ENCODE measurements around the gene GPR61. TPM values are rescaled to one million over a fixed set of nuclear protein-coding genes. Genes with fewer than 3 reads are reported as not detected.

GPR61 gene
- total and polyA plus RNA-seq, 9 of the 15 experiments (the other 6 are each of a cell fraction or from before 2014, with no cell fraction given), result 0.04 to 1.1 (median 0.25) TPM; not detected in 4

GRCh38 chr1:109548321-109549267 is 8.9 kb downstream of the GPR61 start, which contains the start of gene GNAI3 (continued):
- TF ChIP-seq E2F3 (CRISPR knock-in tag; IDR thresholded peaks at IDR 0.05) (no peak), NFE2 (IDR thresholded peaks at IDR 0.05; ENCODE audit: low read depth) (no peak), ATF2 (CRISPR knock-in tag; IDR thresholded peaks at IDR 0.05) (no peak), WHSC1 (IDR thresholded peaks at IDR 0.05; ENCODE audit: low read length) (no peak), BDP1 (IDR thresholded peaks at IDR 0.05; ENCODE audit: insufficient read depth, insufficient read length) (no peak), HMG20B (CRISPR knock-in tag; IDR thresholded peaks at IDR 0.05) (no peak), ZNF146 (CRISPR knock-in tag; IDR thresholded peaks at IDR 0.05; ENCODE audit: unreplicated experiment) (no peak), TAF9B (IDR thresholded peaks at IDR 0.05; ENCODE audit: partially characterized antibody) (peak; percentile 92), HDAC8 (tag; IDR thresholded peaks at IDR 0.05) (no peak), RBFOX2 (IDR thresholded peaks at IDR 0.05; ENCODE audit: low read depth, low read length) (peak; percentile 100), THRAP3 (IDR thresholded peaks at IDR 0.05; ENCODE audit: borderline replicate concordance) (0 out of 2 replicates have a peak, but pooled peaks have one; percentile 35), CTBP1 (IDR thresholded peaks at IDR 0.05; ENCODE audit: borderline replicate concordance) (no peak; the same call in 1 of the 2 replicates), BCL6 (CRISPR knock-in tag; IDR thresholded peaks at IDR 0.05) (no peak), SREBF1 (IDR thresholded peaks at IDR 0.05; ENCODE audit: borderline replicate concordance, low read depth, low read length) (no peak), ESRRB (CRISPR knock-in tag; IDR thresholded peaks at IDR 0.05; ENCODE audit: borderline replicate concordance) (no peak), ZNF512 (tag; IDR thresholded peaks at IDR 0.05) (no peak), HNRNPUL1 (IDR thresholded peaks at IDR 0.05; ENCODE audit: low read length) (no peak), EWSR1 (IDR thresholded peaks at IDR 0.05; ENCODE audit: borderline replicate concordance, low read depth, partially characterized antibody) (no peak), NCOA4 (IDR thresholded peaks at IDR 0.05; ENCODE audit: partially characterized antibody) (no peak), ETV6 (IDR thresholded peaks at IDR 0.05; ENCODE audit: borderline replicate concordance in 1 of 2, low read depth in 2 of 2, low read length in 1 of 2) (no peak; a peak in 1 of 4 replicates), ETV6 (CRISPR knock-in tag; IDR thresholded peaks at IDR 0.05; ENCODE audit: borderline replicate concordance) (no peak), ZNF431 (CRISPR knock-in tag; IDR thresholded peaks at IDR 0.05) (0 out of 2 replicates have a peak, but pooled peaks have one; percentile 54), SRSF1 (IDR thresholded peaks at IDR 0.05; ENCODE audit: low read depth, low read length) (no peak), MEF2D (tag; conservative IDR thresholded peaks at IDR 0.05; ENCODE audit: low read depth) (no peak), ZNF77 (CRISPR knock-in tag; IDR thresholded peaks at IDR 0.05) (no peak), FOS (IDR thresholded peaks at IDR 0.05; ENCODE audit: extremely low read depth, insufficient read length) (no peak), ZNF347 (CRISPR knock-in tag; IDR thresholded peaks at IDR 0.05; ENCODE audit: low read depth) (no peak)

All from K562 (cell line).